Activated naive CD4-positive, alpha-beta T cell (primary cell): ENCODE measurements around the gene PGBD5.

ENCODE experiments used
- DNase-seq, 4 experiments: peaks; one replicate each; lab custom pipeline; 2025; lab: John Stamatoyannopoulos, UW

Gene PGBD5

DNA sequence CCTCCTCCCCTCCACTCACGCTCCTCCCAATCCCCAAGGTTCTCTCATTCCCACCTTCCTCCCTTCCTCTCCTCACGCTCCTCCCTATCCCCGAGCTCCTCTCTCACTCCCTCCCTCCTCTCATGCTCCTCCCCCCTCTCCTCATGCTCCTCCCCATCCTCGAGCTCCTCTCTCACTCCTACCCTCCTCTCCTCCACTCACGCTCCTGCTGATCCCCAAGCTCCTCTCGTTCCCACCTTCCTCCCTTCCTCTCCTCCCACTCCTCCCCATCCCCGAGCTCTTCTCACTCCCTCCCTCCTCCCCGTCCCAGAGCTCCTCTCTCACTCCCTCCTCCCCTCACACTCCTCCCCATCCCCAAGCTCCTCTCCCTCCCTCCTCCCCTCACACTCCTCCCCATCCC, 31.4 kb downstream of the PGBD5 start:
- no peak for DNase-seq

DNA sequence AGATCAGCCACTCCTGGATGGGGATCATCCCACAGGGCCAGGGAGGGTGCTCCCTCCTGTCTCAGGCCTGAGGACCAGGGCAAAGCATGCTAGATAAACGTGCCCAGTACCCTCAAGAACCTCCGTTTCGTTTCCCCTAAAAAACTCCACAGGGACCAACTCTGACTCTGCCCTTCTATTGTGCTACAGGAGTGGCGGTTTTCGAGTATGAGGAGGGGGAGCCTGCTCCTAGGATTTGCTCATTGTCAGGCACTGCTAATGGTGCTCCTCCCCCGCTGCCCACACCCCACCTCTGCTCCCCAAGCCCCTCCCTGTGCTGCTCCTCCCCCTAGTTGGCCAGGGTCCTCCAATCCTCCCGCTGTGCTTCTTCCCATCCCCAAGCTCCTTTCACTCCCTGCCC, 32.0 kb downstream of the PGBD5 start:
- no peak for DNase-seq

GRCh38 chr1:230393722-230394121, 32.4 kb downstream of the PGBD5 start:
- no peak for DNase-seq

DNA sequence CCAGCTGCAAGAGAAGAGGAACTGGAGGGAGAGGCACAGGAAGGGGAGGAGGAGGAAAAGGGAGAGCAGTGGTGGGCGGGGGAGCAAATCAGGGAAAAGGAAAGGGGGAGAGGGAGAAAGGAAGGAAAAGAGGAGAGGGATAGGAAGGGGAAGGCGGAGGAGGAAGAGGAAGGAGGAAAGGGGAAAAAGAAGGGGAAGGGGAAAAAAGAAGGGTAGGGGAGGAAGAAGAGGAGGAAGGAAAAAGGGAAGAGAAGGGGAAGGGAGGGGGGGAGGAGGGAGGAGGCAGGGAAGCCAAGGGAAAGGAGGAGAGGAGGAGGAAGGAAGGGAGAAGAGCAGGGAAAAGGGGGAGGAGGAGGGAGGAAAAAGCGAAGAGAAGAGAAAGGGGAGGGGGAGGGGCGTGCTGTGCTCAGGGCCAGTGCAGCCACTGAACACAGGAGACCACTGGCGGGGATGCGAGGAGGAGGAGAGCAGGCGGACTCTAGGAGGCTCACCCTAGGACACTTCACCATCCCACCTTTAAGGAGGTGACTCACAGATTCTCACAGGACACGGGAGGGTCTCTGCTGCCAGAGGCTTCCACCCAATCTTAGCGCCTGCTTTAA, 33.1 kb downstream of the PGBD5 start:
- DNase-seq, result no peak

GRCh38 chr1:230392536-230392909, 33.6 kb downstream of the PGBD5 start:
- DNase-seq, result no peak

GRCh38 chr1:230391776-230392535, 34.2 kb downstream of the PGBD5 start:
- DNase-seq, result no peak

GRCh38 chr1:230390371-230390770, 35.8 kb downstream of the PGBD5 start:
- DNase-seq, result no peak

GRCh38 chr1:230387876-230388275, 38.3 kb downstream of the PGBD5 start:
- no peak for DNase-seq

DNA sequence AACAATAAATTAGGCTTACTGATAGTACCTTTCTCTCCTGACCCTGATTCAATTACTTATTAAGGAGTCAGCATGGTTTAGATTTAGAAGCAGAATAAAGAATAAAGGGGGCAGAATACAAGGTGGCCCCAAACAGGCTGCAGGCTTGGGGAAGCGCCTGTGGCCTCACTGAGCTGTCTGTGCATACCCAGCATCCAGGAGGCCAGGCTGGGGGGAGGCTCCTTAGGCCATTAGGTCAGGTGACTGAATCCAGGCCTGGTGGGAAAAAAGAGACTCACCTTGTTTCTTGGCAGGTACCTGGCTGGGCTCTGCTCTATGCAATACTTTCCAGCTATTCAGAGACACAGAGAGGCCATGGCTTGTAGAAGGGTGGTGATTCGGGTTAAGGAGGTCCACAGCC, 38.8 kb downstream of the PGBD5 start:
- no peak for DNase-seq

DNA sequence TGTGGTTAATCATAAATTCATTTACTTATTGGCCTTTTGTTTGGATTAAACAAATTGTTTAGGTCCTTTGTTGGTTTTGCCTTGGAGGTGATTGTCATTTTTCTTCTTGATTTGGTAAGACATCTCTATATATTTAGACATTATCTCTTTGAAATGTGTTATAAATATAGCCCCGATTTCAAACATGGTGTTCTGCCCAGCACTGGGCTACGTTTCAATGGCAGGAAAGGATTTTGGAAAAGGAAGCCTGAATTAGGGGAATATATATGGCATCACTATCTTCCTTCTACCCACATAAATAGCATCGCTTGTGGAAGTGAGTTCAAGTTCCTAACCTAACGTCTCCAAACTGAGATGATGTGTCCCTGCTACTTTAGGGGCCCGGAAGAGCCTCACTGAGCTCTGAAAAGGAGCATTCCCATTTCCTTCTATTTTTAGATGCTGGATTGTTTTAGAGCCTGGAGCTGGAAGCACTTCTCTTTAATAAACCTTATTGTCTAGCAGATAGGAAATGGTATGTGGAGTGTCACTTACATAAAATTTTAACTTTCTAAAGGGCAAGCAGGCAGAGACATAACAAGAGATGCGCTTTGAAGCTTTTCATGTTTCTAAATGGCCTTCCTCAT, 39.4 kb downstream of the PGBD5 start:
- DNase-seq, result no peak

DNA sequence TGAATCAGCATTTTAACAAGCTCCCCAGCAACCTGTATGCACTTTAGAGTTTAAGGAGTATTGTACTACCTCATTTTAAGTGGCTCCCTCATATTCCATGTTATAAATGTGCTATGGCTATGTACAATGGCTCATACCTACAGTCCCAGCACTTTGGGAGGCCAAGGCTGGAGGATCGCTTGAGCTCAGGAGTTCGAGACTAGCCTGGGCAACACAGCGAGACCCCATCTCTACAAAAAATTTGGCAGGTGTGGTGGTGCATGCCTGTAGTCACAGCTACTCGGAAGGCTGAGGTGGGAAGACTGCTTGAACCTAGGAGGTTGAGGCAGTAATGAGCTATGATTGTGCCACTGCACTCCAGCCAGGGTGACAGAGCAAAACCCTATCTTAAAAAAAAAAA, 40.2 kb downstream of the PGBD5 start:
- no peak for DNase-seq

DNA sequence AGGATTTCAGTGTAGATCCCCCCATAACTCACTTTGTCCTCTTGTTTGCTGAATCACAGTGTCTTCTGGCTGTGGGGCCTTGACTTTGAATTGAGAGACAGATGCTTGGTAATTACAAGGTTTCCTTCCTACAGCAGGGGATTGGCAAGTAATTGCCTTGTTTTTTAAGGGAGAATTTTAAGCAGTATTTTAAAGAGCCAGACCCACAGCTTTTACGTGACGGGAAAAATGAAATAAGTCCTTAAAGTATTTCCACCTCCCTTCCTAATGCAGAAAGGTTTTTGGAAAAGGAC, 41.0 kb downstream of the PGBD5 start:
- no peak for DNase-seq

DNA sequence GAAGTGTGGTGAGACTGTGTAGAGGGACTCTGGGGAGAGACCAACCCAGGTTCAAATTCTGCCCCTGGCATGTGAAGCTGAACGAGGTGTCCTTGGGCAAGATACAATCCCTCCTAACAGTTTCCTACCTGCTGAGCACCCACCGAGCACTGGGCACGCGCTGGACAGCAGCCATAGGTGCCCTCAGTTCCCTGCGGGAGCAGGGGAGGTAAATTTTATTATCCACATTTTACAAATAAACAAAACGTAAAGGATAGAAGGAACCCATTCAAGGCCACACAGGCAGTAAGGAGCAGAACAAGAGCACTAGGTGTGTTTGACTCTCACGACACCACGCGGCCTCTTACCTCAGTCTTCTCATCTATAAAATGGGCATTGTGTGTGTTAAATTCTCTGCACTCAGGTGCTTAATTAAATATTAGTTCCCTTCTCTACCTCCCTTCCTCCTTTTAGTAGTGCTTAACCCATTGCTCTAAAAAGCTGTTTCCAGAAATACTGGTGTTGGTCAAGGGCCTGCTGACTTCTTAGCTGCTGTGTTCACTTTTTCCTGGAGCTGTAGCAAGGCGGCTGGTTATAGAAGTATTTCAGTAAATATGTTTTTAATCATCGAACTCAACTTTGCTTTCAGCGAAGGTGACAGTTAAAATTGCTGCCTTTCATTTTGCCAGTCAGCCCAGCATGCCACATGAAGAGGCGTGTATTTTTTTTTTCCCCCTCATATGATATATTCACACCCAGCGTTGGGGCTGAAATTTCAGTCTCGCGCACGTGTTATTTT, 41.6 kb downstream of the PGBD5 start:
- no peak for DNase-seq

- no peak for DNase-seq
Observed at GRCh38 chr1:230383425-230383824, 42.7 kb downstream of the PGBD5 start.

- no peak for DNase-seq
Observed at GRCh38 chr1:230382001-230382491, 44.1 kb downstream of the PGBD5 start.

GRCh38 chr1:230381585-230381984, 44.5 kb downstream of the PGBD5 start:
- DNase-seq, result no peak

GRCh38 chr1:230381049-230381467, 45.1 kb downstream of the PGBD5 start:
- no peak for DNase-seq

DNA sequence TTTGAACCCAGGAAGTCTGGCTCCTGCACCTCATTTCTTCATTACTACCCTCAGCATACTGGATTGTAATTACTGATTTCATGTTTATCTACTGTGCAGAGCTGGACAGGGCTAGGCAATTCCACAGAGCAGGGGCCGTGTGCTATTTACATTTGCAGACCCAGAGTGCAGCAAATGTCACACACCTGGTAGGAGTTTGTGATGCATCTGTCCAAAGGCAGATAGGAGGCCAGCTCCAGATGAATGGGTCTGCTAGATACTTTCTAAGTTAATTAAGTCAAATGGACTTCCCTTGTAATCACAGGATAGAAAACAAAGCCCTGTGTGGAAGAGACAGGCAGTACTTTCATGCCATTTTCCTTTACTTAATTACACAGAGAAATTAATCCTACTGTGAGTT, 46.2 kb downstream of the PGBD5 start:
- DNase-seq, result no peak

GRCh38 chr1:230379462-230379861, 46.7 kb downstream of the PGBD5 start:
- DNase-seq, result no peak

- no peak for DNase-seq
Observed at GRCh38 chr1:230377851-230378250, 48.3 kb downstream of the PGBD5 start.

DNA sequence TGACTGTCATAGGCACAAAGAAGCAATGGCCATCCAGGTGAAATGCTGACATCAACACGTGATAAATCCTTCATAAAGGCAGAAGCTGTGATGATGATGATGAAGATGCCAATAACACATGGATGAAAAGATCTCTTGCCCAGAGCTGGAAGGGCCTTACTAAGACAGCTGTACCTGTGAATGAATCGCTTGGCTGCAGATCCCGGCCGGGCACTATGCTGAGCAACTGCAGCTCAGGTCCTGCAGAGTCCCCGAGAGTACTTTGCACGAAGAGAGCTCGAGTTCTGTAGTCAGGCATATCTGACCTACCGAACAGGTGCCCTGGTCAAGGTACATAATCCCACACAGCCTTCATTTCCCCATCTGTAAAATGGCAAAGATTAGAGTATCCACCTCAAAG, 48.8 kb downstream of the PGBD5 start:
- DNase-seq, result no peak

GRCh38 chr1:230376296-230376695, 49.8 kb downstream of the PGBD5 start:
- no peak for DNase-seq

DNA sequence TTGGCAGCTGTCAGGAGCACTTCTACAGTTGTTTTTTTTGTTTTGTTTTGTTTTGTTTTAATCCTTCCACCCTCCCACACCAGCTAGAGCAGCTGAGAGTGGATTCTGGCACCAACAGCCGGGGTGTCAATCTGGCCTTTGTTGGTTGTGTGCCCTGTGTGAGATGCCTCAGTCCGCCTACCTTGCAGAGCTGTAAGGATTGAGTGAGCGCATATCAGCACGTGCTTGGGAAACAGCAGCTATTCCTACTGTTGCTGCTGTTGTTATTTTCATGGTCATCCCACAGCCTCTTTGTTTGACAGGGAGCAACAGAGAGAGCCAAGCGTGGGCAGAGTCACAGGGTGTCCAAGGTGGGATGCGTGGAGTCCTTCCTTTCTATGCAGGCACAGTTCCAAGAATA, 50.4 kb downstream of the PGBD5 start:
- no peak for DNase-seq
